ENCODE data around the gene DOCK4. TPM values are rescaled to one million over a fixed set of nuclear protein-coding genes. Genes with fewer than 3 reads are reported as not detected.

Gene DOCK4
- total RNA-seq, 1 donor from 2014 or later: 18.5 TPM

DNA sequence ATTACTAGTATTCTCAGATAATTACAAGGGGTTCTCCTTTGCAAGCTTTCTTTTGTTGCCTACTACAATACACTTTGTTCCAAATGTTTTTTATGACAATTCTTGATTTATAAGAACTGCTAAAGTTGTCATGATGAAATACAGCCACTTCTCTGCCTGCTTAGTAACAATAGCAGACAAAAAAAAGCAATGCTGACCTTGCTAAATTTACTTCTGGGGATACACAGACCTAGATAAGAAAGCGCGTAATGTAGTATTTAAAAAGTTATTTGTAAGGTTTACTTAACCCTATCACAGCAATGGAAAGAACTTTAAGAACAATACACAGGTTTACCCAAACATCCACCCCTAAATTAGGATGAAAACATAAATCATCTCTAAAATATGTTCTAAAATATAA is 311.1 kb downstream of the DOCK4 start:
- intact Hi-C loops (cut with DNase I): no loop called here
- no peak for DNase-seq (ENCODE audit: low spot score)

DNA sequence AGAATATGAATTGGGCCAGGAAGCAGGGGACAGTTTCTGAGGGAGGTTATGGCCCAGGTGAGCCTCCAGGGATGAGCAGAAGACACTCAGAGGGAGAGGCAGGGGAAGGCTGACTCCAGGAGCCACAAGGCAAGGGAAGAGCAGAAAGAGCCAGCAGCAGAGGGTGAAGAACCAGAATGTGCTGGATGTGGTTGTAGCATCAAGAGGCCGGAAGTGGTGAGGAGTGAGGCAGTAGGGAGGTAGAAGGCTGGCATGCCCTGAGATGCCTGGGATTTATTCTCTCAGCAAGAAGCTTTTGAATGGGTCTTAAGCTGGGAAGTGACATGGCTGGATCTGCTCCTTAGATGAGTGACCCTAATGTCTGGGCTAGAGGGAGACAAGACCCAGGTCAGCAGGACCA is 311.7 kb downstream of the DOCK4 start:
- intact Hi-C loops (cut with DNase I): no loop called here
- DNase-seq (ENCODE audit: low spot score): no peak

DNA sequence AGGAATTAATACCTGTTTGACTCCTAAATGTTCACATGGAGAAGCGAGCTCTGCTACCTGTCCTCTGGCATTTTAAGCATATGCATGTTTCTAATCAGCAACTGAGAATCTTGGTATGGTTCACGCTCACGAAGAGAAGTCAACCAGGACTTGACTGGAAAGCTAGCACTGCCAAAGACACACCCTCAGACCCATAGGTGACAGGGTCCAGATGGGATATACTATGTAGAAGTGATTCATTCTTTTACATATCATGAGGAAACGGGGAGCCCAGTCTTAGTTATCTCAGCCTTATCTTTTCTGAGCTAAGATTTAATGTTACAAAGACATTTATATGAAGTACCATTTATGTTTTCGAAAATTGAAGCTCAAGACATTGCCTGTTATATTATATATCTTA is 313.0 kb downstream of the DOCK4 start:
- intact Hi-C loops (cut with DNase I): no loop called here
- no peak for DNase-seq (ENCODE audit: low spot score)

DNA sequence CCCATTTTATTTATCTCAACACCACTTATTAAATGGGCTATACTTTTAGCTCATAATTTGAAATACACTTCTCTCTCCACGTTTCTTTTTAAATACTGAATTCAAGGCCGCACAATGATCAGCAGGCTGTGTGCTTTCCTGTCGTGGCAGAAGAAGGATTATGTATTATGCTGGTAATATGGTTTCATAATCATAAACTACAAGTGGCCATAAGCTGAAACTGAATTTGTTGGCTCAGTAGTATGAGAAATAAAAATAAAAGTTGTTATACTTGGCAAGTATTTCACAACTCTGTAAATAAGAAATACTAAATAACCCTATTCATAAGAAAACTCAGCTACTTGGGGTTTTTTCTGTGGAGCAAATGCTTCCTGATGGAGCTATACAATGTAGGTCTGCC is 313.6 kb downstream of the DOCK4 start:
- intact Hi-C loops (cut with DNase I): no loop called here
- no peak for DNase-seq (ENCODE audit: low spot score)

DNA sequence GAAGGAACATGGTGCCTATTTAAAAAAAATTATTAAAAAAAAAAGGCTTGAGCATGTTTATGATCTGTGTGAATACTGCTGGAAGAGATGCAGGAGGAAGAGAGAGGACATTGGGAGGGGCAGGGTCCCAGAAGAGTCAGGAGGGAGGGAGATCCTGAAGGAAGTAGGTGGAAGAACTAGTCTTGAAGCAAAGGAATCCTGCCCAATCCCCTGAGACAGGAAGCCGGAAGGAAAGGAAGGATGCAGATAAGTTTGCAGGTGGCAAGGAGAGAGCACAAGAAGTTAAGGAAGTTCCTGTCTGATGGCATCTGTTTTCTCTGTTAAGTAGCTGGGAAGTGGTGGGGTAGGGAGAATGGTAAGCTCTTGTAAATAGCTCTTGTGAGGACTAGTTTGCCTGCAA is 318.5 kb downstream of the DOCK4 start:
- intact Hi-C loops (cut with DNase I): no loop called here
- DNase-seq (ENCODE audit: low spot score): no peak

DNA sequence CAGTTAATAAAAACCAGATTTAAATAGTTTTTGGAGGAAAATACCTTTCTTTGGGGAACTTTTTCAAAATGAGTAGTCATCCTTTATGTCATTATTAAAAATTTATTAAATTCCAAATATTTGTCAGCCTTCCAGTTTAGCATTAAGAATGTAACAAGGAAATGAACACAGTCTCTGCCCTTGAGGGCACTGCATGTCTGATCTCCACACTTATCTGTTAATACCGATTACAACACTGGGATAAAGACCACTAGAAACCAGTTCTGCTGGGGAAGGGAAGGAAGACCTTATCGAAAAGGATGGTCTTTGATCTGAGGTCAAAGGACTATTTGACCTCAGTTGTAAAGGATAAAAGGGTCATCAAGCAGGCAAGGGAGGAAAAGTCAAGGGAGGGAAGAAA is 320.0 kb downstream of the DOCK4 start:
- no peak for DNase-seq (ENCODE audit: low spot score)
- intact Hi-C loops (cut with DNase I): no loop called here

DNA sequence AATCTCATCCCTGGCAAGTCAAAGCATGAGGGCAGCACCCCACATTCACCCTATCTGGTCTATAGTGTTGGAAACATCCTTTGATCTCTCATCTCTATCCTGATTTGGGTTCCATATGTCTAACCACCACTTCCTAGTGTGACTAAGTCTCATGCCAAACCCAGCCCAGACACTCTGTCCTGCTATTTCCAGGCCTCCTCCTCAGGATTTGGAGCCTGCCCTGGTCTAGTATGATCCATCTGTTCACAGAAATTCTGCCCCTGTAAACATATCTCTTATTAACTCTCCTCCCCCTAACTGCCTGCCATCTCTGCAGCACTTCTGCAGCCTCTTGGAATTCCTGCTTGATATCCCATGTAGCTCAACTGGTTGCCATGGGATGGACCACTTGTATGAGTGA is 323.0 kb downstream of the DOCK4 start:
- intact Hi-C loops (cut with DNase I): no loop called here
- no peak for DNase-seq (ENCODE audit: low spot score)

DNA sequence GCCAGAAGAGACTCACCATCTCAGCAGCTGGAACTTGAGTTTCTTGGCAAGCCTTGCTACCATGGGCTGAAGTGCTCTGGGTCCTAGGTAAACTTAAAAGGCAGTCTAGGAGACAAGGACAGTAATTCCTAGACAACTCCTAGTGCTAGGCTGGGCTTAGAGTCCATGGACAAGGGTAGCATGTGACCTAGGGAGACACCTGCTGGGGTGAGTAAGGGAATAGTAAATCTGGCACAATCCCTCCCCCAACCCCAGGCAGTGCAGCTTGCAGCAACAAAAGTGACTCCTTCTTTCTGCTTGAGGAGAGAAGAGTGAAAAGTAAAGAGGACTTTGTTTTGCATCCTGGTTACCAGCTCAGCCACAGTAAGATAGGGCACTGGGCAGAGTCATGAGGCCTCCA is 327.4 kb downstream of the DOCK4 start:
- intact Hi-C loops (cut with DNase I): no loop called here
- no peak for DNase-seq (ENCODE audit: low spot score)

DNA sequence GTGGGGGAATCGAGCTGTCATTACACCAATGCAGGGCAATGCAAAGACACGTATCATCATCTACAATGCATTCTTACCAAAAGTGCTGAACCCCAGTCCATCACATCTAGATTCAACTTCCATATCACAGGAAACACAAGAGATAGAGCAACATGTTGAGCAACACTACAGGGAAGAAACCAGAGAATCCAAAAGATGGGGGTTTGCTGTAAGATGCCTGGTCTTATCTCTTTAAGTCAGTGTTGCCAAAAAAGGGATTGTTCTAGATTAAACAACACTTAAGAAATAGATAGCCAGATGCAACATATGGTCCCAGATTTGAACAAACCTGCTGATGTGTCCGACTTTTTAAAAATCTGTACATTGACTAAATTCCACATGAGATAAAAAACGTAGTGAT is 328.3 kb downstream of the DOCK4 start:
- no peak for DNase-seq (ENCODE audit: low spot score)
- intact Hi-C loops (cut with DNase I): no loop called here

DNA sequence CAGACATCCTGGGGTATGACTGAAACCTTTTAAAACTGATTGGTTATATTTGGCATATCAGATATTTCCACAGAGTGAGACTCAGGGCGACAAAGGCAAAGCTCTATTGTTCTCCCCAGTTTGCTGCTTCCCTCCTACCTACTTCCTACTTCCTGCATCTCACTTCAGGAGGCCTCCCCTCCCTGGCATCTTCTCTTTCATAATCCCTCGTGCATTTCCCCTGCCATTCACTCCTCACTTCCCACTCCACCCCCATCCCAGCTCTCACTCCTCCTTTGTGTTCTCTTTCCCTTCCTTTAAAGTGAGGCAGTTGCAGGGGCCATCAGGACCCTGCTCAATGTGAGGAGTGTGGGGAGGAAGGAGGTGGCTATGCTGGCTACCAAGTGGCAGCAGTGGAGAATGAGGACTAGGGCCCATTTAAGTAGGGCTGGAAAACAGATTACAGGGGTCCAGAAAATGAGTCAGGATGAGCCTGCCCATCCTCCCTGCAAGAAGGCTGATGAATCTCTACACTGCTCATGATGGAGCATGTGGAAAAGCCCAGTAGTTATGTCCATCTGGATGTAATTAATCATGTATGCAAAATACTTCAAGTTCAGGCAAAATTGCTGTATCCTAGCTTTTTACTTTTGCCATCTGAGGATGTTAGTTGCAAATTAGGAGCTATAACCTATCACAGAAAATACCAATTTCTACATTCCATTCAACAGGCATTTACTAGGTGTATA is 332.1 kb downstream of the DOCK4 start:
- DNase-seq (ENCODE audit: low spot score): no peak
- intact Hi-C loops (cut with DNase I): no loop called here

DNA sequence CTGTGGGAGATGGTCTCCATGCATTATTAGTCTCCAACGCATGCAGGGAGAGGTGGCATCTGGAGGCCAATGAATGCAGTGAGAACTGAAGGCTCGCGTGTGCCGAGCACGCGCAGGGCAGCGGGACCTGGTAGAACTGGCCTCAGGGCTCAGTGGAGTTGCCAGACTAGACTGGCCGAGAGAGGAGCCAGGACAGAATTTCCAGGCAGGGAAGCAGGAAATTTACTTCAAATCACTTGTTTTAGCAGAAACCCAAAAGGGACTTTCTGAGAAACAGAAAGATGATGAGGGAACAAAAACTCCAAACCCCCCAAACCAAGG is 332.9 kb downstream of the DOCK4 start:
- DNase-seq (ENCODE audit: low spot score): no peak
- intact Hi-C loops (cut with DNase I): no loop called here

DNA sequence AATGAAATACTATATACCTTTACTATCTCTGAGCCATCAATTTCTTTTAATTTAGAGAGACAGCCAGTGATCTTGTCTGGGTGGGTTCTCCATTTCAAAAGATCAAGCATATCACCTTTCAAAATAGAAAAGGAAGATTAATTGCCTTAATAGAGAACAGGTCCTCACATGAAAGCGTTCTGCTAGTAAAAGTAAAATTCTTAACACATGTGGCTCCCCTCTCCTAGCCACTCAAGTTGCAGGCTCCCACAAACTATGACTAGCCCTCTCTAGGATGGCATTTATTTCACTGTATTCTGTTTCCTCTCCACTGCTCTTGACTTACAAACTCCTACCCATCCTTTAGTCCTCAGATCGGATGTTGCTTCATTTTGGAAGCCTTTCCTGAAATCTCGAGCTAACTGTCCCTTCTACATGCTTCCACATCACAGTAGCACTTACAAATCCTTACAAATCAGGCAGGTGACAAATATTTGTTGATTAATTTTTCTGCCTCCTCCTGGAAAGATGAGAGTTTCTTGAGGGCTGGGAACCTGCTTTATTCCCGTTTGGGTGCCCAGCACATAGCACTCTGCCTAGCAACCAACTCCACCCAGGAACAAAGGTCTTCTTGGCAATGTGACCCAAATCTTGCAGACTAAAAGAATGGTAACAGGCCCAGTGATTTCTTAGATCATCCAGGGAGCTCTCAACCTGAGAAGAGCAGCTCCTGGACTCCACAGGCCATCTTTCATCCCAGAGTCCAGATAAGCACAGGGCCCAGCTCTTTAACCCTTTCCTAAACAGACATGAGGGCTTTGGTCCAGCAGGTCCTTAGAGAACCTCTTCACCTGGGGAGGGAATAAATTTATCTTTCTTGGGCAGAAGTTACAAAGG is 333.5 kb downstream of the DOCK4 start:
- intact Hi-C loops (cut with DNase I): no loop called here
- no peak for DNase-seq (ENCODE audit: low spot score)

DNA sequence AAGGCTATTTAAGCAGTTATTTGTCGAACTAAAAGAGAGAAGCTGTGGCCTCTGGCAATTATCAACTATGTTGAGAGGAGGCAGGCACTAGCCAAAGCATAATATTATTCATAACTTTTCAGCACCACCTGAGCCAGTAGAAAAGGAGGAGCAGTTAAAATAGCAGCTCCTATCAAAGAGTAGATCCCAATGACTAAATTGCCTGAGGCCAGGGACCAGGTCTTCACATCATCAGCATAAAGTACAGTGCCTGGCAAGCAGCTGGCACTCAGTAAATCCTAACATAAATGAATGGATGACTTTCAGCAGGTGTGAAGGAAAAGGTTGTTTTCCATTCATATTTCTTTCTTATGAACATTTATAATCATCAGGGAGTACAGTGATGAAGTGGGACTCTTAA is 334.9 kb downstream of the DOCK4 start:
- intact Hi-C loops (cut with DNase I): no loop called here
- DNase-seq (ENCODE audit: low spot score): no peak

DNA sequence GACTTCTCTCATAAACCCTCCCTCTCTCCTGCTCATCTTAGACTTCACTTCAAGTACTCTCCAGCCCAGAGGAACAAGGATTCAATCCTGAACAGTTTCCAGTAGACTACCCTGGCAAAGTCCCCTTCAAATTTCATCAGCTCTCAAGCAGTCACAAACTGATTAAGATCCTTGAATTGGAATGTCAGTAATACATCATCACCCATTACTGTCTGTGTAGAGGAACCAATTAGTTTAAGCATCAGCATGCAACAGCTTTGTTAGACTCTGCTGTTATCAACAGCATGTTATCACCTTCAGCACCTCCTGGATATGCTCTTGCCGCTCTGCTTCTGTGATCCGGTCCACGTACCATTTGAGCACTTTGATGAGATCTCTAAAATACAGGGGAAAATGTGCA is 336.9 kb downstream of the DOCK4 start:
- no peak for DNase-seq (ENCODE audit: low spot score)
- intact Hi-C loops (cut with DNase I): no loop called here

DNA sequence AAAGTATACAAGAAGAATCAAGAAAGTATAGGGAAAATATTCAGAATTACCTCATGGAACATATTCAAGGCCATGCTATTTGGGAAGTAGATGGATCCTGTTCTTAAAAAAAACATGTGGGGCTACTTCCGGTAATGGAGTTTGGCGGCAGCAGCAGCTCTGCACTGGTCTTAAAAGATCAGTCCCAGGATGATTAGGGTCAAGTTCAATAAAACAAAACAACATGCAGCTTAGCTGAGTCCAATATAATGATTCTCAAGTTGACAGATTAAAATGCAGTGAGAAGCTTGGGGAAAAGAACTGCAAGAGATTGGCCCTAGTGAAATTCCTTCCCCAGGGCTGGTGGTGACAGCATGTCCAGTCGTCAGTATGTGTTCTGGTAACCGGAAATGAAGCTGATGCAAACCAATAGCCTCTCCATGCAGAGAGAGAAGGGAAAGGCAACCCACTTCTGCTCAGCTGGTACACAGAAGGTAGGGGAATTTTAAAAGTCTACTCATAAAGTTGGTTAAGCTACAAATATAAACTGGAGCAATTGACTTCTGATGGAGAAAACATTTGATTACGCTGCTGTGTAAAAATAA is 338.8 kb downstream of the DOCK4 start:
- no peak for DNase-seq (ENCODE audit: low spot score)
- intact Hi-C loops (cut with DNase I): no loop called here

DNA sequence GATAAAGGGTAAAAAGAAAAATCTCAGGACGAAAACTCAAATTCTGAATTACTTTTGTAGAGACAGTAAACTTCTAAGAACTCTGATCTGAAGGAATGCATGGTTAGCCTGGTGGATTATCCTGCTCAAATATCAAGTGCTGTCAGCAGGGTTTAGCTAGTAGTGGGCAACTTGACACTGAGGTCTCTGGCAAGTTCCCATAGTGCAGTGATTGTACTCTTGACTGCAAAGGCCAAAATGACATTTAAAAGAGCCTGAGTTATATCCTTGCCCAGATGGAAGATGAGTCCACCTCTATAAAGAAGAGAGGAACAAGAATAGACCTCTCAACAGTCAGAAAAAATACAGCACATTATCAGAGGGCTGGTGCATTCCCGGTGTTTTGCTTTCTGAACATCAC is 339.4 kb downstream of the DOCK4 start:
- intact Hi-C loops (cut with DNase I): no loop called here
- DNase-seq (ENCODE audit: low spot score): no peak

DNA sequence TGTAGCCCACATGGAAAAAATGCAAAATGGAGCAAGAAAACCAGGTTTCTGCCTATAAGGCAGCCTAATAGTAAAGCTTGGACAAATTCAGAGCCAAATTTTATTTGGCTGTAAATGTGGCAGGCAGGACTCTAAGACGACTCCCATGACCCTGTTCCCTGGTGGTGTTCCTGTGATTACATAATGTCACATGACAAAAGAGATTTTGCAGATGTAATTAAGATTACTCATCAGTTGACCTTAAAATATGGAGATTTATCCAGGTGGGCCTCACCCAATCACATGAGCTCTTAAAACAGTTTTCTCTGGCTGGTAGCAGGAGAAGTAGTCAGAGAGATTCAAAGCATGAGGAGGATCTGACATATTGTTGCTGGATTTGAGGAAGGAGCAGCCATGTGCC is 340.8 kb downstream of the DOCK4 start:
- DNase-seq (ENCODE audit: low spot score): no peak
- intact Hi-C loops (cut with DNase I): no loop called here

DNA sequence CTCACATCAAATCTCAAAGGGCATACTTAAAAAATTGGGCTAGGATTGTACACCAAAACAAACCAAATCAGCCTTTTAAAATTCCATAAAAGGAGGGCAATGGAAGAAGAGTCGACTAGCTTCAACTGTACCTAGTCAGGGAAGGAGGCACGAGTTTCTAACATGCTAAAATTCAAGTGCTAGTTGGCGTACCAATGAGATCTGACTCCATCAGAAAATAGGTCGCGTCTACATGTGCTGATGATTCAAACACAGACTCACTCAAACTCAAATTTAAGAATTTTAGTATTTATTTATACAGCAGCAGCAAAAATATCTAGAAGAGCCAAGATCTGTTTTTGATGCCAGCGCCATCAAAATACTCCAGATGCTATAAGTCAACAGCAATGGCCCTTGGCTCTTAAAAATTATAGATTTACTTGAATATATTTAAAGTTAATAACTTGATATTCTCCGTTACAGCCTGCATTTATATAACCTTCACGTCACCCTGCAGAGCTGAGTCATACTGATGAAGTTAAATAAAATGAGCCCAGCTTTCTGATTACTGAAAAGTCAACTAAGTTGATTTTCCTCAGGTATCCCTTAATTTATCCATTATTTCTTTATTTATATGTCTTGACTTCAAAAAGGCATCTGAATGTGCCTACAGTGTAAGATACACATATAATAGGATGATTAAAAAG is 341.8 kb downstream of the DOCK4 start:
- intact Hi-C loops (cut with DNase I): no loop called here
- no peak for DNase-seq (ENCODE audit: low spot score)

DNA sequence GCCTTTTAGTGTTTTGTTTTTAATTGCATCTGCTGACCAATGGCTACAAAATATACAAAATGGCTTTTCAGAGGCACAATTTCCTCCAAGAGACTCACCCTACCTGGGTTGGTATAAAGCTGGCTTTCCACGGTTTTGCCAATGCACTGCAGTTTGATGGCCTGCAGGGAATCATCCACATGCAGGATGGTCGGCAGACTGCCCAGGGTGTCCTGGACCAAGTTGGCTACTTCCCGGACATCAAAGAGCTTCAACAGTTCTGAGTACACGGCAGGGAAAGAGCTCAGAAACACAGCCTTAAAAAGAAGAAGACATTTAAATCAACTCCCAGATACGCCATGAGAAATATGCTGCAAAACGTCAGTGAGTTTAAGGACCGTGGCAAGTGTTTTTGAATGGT is 342.9 kb downstream of the DOCK4 start:
- intact Hi-C loops (cut with DNase I): no loop called here
- no peak for DNase-seq (ENCODE audit: low spot score)

DNA sequence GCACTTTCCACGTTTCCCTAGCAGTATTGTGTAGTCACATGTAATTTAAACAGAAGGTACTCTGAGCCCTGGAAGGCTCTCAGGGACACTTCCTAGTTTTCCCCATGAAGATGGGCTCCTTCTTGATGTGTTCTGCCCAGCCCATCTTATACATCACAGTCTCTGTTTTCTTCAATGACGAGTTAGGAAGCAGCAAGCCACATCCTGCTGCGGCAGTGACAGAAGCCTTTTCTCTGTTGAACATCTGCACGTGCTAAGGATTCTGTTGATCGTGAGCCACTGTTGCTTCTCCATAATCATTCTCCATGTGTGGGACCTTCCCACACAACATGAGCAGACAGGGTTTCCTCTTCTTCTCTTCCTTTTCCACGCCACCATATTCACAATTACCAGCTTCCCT is 346.0 kb downstream of the DOCK4 start:
- intact Hi-C loops (cut with DNase I): no loop called here

More for the DNA sequence above, 346.0 kb downstream of the DOCK4 start:
- no peak for DNase-seq (ENCODE audit: low spot score)
